ENCODE data around the gene C15orf40. TPM values are rescaled to one million over a fixed set of nuclear protein-coding genes. Genes with fewer than 3 reads are reported as not detected.

C15orf40 gene
- total and polyA plus RNA-seq, 2 experiments from 2014 or later, result 12.2 to 29.1 TPM

- no peak for TF ChIP-seq EZH2phosphoT487 (IDR thresholded peaks at IDR 0.05; ENCODE audit: low read depth, severe bottlenecking, unreplicated experiment)
- TF ChIP-seq, protein P1, sequence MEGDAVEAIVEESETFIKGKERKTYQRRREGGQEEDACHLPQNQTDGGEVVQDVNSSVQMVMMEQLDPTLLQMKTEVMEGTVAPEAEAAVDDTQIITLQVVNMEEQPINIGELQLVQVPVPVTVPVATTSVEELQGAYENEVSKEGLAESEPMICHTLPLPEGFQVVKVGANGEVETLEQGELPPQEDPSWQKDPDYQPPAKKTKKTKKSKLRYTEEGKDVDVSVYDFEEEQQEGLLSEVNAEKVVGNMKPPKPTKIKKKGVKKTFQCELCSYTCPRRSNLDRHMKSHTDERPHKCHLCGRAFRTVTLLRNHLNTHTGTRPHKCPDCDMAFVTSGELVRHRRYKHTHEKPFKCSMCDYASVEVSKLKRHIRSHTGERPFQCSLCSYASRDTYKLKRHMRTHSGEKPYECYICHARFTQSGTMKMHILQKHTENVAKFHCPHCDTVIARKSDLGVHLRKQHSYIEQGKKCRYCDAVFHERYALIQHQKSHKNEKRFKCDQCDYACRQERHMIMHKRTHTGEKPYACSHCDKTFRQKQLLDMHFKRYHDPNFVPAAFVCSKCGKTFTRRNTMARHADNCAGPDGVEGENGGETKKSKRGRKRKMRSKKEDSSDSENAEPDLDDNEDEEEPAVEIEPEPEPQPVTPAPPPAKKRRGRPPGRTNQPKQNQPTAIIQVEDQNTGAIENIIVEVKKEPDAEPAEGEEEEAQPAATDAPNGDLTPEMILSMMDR (IDR thresholded peaks at IDR 0.05; ENCODE audit: poor library complexity), result no peak
- no peak for TF ChIP-seq EZH2 (IDR thresholded peaks at IDR 0.05; ENCODE audit: borderline replicate concordance)
- Histone ChIP-seq H3K4me1 (ENCODE audit: insufficient read depth) (no peaks in the 10 kb centered on the region), H3K27me3 (no peaks in the 10 kb centered on the region), H3K9me3 (ENCODE audit: low read depth) (no peaks in the 10 kb centered on the region), H3K4me2 (no peak overlapping the region), H3K79me2 (peaks cover 4% of the 10 kb centered on the region), H2AFZ (no peak overlapping the region), H4K20me1 (ENCODE audit: insufficient read depth, poor library complexity, severe bottlenecking) (no peaks in the 10 kb centered on the region), H3K36me3 (replicated peaks; ENCODE audit: insufficient read depth, low read depth) (no peaks in the 10 kb centered on the region), H3K27ac (no peak overlapping the region), H3K9me2 (replicated peaks; ENCODE audit: insufficient read depth) (no peaks in the 10 kb centered on the region), H3K4me3 (no peak overlapping the region)
- 81% methylated on average over 1 of the region's 1 CpG for WGBS (ENCODE audit: low lambda C conversion rate, missing lambda C conversion rate)
- DNase-seq (ENCODE audit: low spot score), result no peak
Measured at GRCh38 chr15:82979726-82980125, 31.7 kb downstream of the C15orf40 start.

GRCh38 chr15:82978438-82978837, 33.0 kb downstream of the C15orf40 start:
- no peaks in the 10 kb centered on the region for H3K79me2 ChIP-seq
- no peaks in the 10 kb centered on the region for H4K20me1 ChIP-seq (ENCODE audit: insufficient read depth, poor library complexity, severe bottlenecking)
- H2AFZ ChIP-seq, result no peak overlapping the region
- H3K9me3 ChIP-seq (ENCODE audit: low read depth), result no peaks in the 10 kb centered on the region
- H3K4me1 ChIP-seq (ENCODE audit: insufficient read depth), result no peaks in the 10 kb centered on the region
- no peaks in the 10 kb centered on the region for H3K9me2 ChIP-seq (replicated peaks; ENCODE audit: insufficient read depth)
- H3K27me3 ChIP-seq, result no peaks in the 10 kb centered on the region
- no peak overlapping the region for H3K27ac ChIP-seq
- H3K36me3 ChIP-seq (replicated peaks; ENCODE audit: insufficient read depth, low read depth), result no peaks in the 10 kb centered on the region
- TF ChIP-seq, protein P1 (IDR thresholded peaks at IDR 0.05; ENCODE audit: poor library complexity), result no peak
- TF ChIP-seq EZH2phosphoT487 (IDR thresholded peaks at IDR 0.05; ENCODE audit: low read depth, severe bottlenecking, unreplicated experiment), result no peak
- no peak for TF ChIP-seq EZH2 (IDR thresholded peaks at IDR 0.05; ENCODE audit: borderline replicate concordance)
- H3K4me2 ChIP-seq, result no peak overlapping the region
- WGBS (ENCODE audit: low lambda C conversion rate, missing lambda C conversion rate), result 100% methylated on average over 5 of the region's 5 CpGs
- H3K4me3 ChIP-seq, result no peak overlapping the region
- DNase-seq (ENCODE audit: low spot score), result no peak

- no peak overlapping the region for H3K4me3 ChIP-seq
- no peaks in the 10 kb centered on the region for H3K9me2 ChIP-seq (replicated peaks; ENCODE audit: insufficient read depth)
- H3K9me3 ChIP-seq (ENCODE audit: low read depth), result no peaks in the 10 kb centered on the region
- H3K4me2 ChIP-seq, result no peak overlapping the region
- no peak for DNase-seq (ENCODE audit: low spot score)
- H3K27ac ChIP-seq, result no peak overlapping the region
- H2AFZ ChIP-seq, result no peak overlapping the region
- no peaks in the 10 kb centered on the region for H3K79me2 ChIP-seq
- no peak for TF ChIP-seq EZH2 (IDR thresholded peaks at IDR 0.05; ENCODE audit: borderline replicate concordance)
- TF ChIP-seq, protein P1 (IDR thresholded peaks at IDR 0.05; ENCODE audit: poor library complexity), result no peak
- no peak for TF ChIP-seq EZH2phosphoT487 (IDR thresholded peaks at IDR 0.05; ENCODE audit: low read depth, severe bottlenecking, unreplicated experiment)
- no peaks in the 10 kb centered on the region for H3K36me3 ChIP-seq (replicated peaks; ENCODE audit: insufficient read depth, low read depth)
- WGBS (ENCODE audit: low lambda C conversion rate, missing lambda C conversion rate), result 83% methylated on average over 1 of the region's 1 CpG
- no peaks in the 10 kb centered on the region for H3K4me1 ChIP-seq (ENCODE audit: insufficient read depth)
- H4K20me1 ChIP-seq (ENCODE audit: insufficient read depth, poor library complexity, severe bottlenecking), result no peaks in the 10 kb centered on the region
- H3K27me3 ChIP-seq, result no peaks in the 10 kb centered on the region
Measured at GRCh38 chr15:82977076-82977475, 34.4 kb downstream of the C15orf40 start.

DNA sequence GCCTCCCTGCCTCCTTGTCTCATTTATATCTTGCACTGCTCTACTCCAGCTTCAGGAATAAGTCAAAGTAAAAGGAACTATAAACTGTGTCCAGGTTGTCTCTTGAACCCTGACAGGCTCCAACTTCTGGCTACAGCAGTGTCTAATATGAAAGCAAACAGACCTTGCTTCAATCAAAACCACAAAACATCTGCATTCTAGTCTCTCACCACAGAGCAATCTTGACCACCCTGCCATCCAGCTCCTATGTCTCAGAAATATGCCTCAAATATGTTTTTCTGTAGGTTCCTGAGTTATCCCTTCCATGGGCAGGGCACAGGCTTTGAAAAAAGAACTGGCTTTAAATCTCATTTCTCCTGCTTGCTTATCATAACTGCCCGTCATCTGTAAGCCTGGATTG, 38.4 kb downstream of the C15orf40 start:
- H3K4me1 ChIP-seq (ENCODE audit: insufficient read depth), result no peaks in the 10 kb centered on the region
- H3K4me2 ChIP-seq, result no peak overlapping the region
- WGBS (ENCODE audit: low lambda C conversion rate, missing lambda C conversion rate), result 76% methylated on average over 1 of the region's 1 CpG
- DNase-seq (ENCODE audit: low spot score), result no peak
- H4K20me1 ChIP-seq (ENCODE audit: insufficient read depth, poor library complexity, severe bottlenecking), result no peaks in the 10 kb centered on the region
- no peak for TF ChIP-seq EZH2 (IDR thresholded peaks at IDR 0.05; ENCODE audit: borderline replicate concordance)
- TF ChIP-seq, protein P1 (IDR thresholded peaks at IDR 0.05; ENCODE audit: poor library complexity), result no peak
- no peak for TF ChIP-seq EZH2phosphoT487 (IDR thresholded peaks at IDR 0.05; ENCODE audit: low read depth, severe bottlenecking, unreplicated experiment)
- no peak overlapping the region for H3K4me3 ChIP-seq
- H3K9me2 ChIP-seq (replicated peaks; ENCODE audit: insufficient read depth), result no peaks in the 10 kb centered on the region
- H3K79me2 ChIP-seq, result no peaks in the 10 kb centered on the region
- no peak overlapping the region for H2AFZ ChIP-seq
- H3K9me3 ChIP-seq (ENCODE audit: low read depth), result no peaks in the 10 kb centered on the region
- H3K27me3 ChIP-seq, result no peaks in the 10 kb centered on the region
- no peaks in the 10 kb centered on the region for H3K36me3 ChIP-seq (replicated peaks; ENCODE audit: insufficient read depth, low read depth)
- no peak overlapping the region for H3K27ac ChIP-seq
